ENCODE data around the gene SEL1L. TPM values are rescaled to one million over a fixed set of nuclear protein-coding genes. Genes with fewer than 3 reads are reported as not detected.

SEL1L gene
- total RNA-seq, 2 donors from 2014 or later = 91.2 to 121 TPM

- Histone ChIP-seq H3K9ac (ENCODE audit: low read depth in 2 of 2, low read length in 2 of 2) (no peak overlapping the region), H3K9me3 (no peaks in the 10 kb centered on the region), H3K27ac (no peak overlapping the region), H3K36me3 (no peaks in the 10 kb centered on the region), H3K27me3 (no peaks in the 10 kb centered on the region), H3K4me3 (no peak overlapping the region), H3K4me1 (no peaks in the 10 kb centered on the region)
- intact Hi-C loops (cut with DNase I) = no loop called here
- DNase-seq = no peak
- TF ChIP-seq CTCF (IDR thresholded peaks at IDR 0.05) = no peak
Measured at GRCh38 chr14:81450976-81451375, 82.7 kb downstream of the SEL1L start.

DNA sequence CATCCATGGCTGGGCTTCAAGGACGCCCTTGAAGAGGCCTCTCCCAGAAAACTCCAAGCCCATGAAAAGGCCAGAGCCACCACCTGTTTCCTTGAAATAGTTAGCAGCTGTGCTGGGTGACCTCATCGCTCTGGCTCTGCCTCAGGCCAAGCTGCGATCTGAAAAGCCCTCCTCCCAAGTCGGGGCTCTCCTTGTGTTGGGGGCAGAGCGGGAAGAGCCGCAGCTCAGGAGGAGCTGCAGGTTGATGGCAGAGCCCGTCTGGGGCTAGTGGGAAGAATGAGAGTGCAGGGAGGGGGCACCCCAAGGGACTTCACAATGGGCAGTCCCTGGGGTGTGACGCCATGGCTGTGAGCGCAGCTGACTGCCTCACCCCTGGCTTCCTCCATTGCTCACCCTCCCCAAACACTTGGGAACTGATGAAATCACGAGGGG, 83.5 kb downstream of the SEL1L start:
- Histone ChIP-seq H3K36me3 (no peaks in the 10 kb centered on the region), H3K9me3 (no peaks in the 10 kb centered on the region), H3K4me1 (no peaks in the 10 kb centered on the region), H3K9ac (ENCODE audit: low read depth in 2 of 2, low read length in 2 of 2) (no peak overlapping the region), H3K4me3 (no peak overlapping the region), H3K27ac (no peak overlapping the region), H3K27me3 (no peaks in the 10 kb centered on the region)
- intact Hi-C loops (cut with DNase I) = no loop called here
- TF ChIP-seq CTCF (IDR thresholded peaks at IDR 0.05) = no peak
- no peak for DNase-seq

- no peaks in the 10 kb centered on the region for H3K27me3 ChIP-seq
- no peak for DNase-seq
- no peaks in the 10 kb centered on the region for H3K4me1 ChIP-seq
- no peak overlapping the region for H3K4me3 ChIP-seq
- no peak overlapping the region for H3K9ac ChIP-seq (ENCODE audit: low read depth in 2 of 2, low read length in 2 of 2)
- no peak overlapping the region for H3K27ac ChIP-seq
- intact Hi-C loops (cut with DNase I) = no loop called here
- H3K9me3 ChIP-seq = no peaks in the 10 kb centered on the region
- TF ChIP-seq CTCF (IDR thresholded peaks at IDR 0.05) = no peak
- H3K36me3 ChIP-seq = no peaks in the 10 kb centered on the region
Measured at GRCh38 chr14:81449576-81449975, 84.1 kb downstream of the SEL1L start.

GRCh38 chr14:81449114-81449513, 84.5 kb downstream of the SEL1L start:
- intact Hi-C loops (cut with DNase I) = no loop called here
- no peak overlapping the region for H3K27ac ChIP-seq
- H3K36me3 ChIP-seq = no peaks in the 10 kb centered on the region
- no peak for TF ChIP-seq CTCF (IDR thresholded peaks at IDR 0.05)
- H3K9me3 ChIP-seq = no peaks in the 10 kb centered on the region
- H3K27me3 ChIP-seq = no peaks in the 10 kb centered on the region
- H3K4me1 ChIP-seq = no peaks in the 10 kb centered on the region
- H3K9ac ChIP-seq (ENCODE audit: low read depth in 2 of 2, low read length in 2 of 2) = no peak overlapping the region
- no peak overlapping the region for H3K4me3 ChIP-seq
- DNase-seq = peak; percentile 35

DNA sequence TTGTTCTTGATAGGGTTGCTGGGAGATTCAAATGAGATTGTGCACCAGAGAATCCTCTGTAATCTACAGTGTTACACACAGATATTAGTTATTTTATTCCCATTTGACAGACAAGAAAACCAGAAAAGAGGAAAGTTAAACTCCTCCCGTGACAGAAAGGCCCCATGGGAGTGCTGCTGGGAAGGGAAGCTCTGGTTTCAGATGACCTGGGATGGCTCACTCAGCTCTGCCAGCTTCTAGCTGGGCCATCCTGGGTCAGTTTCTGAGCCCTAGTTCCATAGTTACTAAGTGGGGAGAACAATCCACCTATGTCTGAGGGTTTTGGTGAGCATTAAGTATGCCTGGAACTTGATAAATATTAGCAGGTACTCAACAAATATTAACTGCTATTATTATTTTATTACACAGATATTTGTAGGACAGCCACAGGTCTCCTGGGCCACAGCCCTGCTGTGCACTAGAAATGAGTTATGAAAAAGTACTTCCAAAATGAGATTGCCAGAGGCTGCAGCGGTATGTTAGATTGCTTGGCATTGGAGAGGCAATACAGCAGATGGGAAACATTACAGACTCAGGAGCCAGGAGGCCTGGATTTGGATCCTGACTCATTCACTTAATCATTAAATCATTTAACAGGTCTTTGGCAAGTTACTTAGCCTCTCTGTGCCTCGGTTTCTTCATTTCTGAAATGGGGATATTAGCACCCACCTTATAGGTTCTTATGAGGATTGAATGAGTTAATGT, 86.5 kb downstream of the SEL1L start:
- no peak overlapping the region for H3K27ac ChIP-seq
- DNase-seq = no peak

More for the DNA sequence above, 86.5 kb downstream of the SEL1L start:
- no peaks in the 10 kb centered on the region for H3K4me1 ChIP-seq
- no peak overlapping the region for H3K9ac ChIP-seq (ENCODE audit: low read depth in 2 of 2, low read length in 2 of 2)
- H3K36me3 ChIP-seq = no peaks in the 10 kb centered on the region
- no peaks in the 10 kb centered on the region for H3K27me3 ChIP-seq
- intact Hi-C loops (cut with DNase I) = no loop called here
- no peak for TF ChIP-seq CTCF (IDR thresholded peaks at IDR 0.05)
- H3K4me3 ChIP-seq = no peak overlapping the region
- no peaks in the 10 kb centered on the region for H3K9me3 ChIP-seq

Measured in colonic mucosa (tissue), 4 donors.